Measurements from ENCODE around the gene LIX1.

DNA sequence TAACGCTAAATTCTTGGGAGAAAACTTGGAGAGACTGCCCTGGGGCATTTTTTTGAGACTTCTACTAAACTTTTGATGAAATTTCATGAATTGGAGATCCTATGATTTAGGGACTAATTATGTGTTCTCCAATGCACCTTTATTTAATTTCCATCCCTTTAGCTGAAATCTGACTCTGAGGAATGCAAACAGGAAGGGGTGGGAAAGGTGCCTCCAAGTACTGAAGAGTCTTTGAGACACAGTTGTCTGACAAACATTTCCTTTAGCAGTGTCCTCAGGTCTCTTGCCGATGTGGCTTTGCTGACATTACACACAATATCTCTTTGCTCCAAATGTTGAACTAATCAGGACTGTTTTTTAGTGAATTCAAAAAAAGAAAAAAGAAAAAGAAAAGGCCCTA lies 76.9 kb downstream of the LIX1 start:
- TF ChIP-seq ZNF416 (tag by site-specific recombination; IDR thresholded peaks at IDR 0.05): no peak
- TF ChIP-seq ZNF510 (tag by site-specific recombination; IDR thresholded peaks at IDR 0.05; ENCODE audit: insufficient replicate concordance): no peak
